Panc1 (cell line): Measurements from ENCODE around the gene TLE5.

Experiments
- TF ChIP-seq, protein P1 (sequence below): fragments of 450-650 bp; IDR thresholded peaks from 2 replicates; pipeline ENCODE4 v1.5.1; 2017; ENCODE audit warnings: mild to moderate bottlenecking
- TF ChIP-seq, protein P2 (sequence below), 2 experiments: IDR thresholded peaks; 2 replicates each; pipeline ENCODE4 v1.6.1; 2011 to 2012; ENCODE audit warnings: low read depth in 2 of 2, control low read depth in 1 of 2, low read length in 1 of 2, mild to moderate bottlenecking in 1 of 2, moderate library complexity in 1 of 2; ENCODE audit not compliant: insufficient read depth in 1 of 2

DNA sequence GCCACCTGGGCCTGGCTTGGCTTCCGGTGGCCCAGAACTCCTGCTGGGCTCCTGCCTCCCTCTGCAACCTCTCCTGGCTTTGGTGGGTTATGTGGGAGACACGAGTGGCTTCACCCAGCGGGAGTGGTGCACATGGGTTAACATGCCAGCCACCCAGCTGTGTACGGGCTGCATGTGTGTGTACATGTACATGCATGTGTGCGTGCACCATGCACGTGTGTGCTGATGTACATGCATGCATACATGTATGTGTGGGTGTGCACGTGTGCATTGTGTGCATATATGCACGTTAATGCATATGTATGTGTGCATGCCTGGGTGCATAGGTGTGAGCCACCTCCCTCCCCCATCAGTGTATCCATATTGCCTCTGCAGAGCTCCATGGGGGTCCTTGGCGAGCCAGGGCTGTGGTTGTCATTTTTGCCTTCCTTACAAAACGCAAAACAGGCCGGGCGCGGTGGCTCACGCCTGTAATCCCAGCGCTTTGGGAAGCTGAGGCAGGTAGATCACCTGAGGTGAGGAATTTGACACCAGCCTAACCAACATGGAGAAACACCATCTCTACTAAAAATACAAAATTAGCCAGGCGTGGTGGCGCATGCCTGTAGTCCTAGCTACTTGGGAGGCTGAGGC, 44.3 kb upstream of the TLE5 start:
- TF ChIP-seq, protein P1, sequence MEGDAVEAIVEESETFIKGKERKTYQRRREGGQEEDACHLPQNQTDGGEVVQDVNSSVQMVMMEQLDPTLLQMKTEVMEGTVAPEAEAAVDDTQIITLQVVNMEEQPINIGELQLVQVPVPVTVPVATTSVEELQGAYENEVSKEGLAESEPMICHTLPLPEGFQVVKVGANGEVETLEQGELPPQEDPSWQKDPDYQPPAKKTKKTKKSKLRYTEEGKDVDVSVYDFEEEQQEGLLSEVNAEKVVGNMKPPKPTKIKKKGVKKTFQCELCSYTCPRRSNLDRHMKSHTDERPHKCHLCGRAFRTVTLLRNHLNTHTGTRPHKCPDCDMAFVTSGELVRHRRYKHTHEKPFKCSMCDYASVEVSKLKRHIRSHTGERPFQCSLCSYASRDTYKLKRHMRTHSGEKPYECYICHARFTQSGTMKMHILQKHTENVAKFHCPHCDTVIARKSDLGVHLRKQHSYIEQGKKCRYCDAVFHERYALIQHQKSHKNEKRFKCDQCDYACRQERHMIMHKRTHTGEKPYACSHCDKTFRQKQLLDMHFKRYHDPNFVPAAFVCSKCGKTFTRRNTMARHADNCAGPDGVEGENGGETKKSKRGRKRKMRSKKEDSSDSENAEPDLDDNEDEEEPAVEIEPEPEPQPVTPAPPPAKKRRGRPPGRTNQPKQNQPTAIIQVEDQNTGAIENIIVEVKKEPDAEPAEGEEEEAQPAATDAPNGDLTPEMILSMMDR: no peak
- TF ChIP-seq, protein P2, sequence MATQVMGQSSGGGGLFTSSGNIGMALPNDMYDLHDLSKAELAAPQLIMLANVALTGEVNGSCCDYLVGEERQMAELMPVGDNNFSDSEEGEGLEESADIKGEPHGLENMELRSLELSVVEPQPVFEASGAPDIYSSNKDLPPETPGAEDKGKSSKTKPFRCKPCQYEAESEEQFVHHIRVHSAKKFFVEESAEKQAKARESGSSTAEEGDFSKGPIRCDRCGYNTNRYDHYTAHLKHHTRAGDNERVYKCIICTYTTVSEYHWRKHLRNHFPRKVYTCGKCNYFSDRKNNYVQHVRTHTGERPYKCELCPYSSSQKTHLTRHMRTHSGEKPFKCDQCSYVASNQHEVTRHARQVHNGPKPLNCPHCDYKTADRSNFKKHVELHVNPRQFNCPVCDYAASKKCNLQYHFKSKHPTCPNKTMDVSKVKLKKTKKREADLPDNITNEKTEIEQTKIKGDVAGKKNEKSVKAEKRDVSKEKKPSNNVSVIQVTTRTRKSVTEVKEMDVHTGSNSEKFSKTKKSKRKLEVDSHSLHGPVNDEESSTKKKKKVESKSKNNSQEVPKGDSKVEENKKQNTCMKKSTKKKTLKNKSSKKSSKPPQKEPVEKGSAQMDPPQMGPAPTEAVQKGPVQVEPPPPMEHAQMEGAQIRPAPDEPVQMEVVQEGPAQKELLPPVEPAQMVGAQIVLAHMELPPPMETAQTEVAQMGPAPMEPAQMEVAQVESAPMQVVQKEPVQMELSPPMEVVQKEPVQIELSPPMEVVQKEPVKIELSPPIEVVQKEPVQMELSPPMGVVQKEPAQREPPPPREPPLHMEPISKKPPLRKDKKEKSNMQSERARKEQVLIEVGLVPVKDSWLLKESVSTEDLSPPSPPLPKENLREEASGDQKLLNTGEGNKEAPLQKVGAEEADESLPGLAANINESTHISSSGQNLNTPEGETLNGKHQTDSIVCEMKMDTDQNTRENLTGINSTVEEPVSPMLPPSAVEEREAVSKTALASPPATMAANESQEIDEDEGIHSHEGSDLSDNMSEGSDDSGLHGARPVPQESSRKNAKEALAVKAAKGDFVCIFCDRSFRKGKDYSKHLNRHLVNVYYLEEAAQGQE (IDR thresholded peaks at IDR 0.05; ENCODE audit: insufficient read depth in 1 of 2, low read depth in 2 of 2, low read length in 1 of 2): no peak
